ENCODE data around the gene NSMF. TPM values are rescaled to one million over a fixed set of nuclear protein-coding genes. Genes with fewer than 3 reads are reported as not detected.

Gene NSMF
- total and polyA plus RNA-seq, 4 donors: 13.8 to 39.8 (median 30.1) TPM

DNA sequence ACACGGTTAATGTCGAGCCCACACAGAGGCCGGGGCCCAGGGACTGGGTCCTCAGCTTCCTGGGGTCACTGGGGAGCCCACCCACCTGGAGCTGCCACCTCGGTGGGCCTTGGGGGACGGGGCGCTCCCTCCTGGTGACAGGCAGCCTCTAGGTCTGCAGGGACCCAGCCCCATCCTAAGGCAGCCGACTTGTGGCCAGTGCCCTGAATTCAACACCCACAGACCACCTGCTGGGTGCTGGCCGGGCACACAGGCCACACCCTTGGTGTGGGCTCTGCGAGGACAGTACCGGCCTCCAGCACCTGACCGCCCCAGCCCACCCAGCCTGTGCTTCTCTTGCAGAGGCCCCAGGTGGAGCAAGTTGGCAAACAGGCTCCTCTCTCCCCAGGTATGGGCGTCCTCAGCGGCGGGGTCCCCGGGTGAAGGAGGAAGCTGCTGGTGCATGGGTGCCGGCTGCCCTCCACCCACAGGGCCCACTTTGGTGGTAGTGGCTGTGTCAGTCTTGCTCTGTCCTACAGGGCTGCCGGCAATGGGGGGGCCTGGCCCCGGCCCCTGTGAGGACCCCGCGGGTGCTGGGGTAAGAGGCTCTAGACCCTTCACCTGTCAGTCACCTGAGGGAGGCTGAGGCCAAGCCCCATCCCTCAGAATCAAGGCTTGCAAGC lies 26.3 kb downstream of the NSMF start:
- Histone ChIP-seq H3K27ac (ENCODE audit: low read depth in 1 of 2, low read length in 1 of 2) (no peak overlapping the region), H3K4me3 (no peak overlapping the region), H3K9ac (ENCODE audit: insufficient read depth in 1 of 2, low read length in 2 of 2) (no peak overlapping the region), H3K27me3 (ENCODE audit: control insufficient read depth in 3 of 3, insufficient read depth in 3 of 3, low read length in 2 of 3) (no peaks in the 10 kb centered on the region), H3K9me3 (ENCODE audit: control insufficient read depth in 4 of 4, insufficient read depth in 3 of 4, low read length in 3 of 4) (no peaks in the 10 kb centered on the region), H3K36me3 (ENCODE audit: control insufficient read depth in 4 of 4, insufficient read depth in 4 of 4, low read length in 4 of 4) (no peaks in the 10 kb centered on the region), H3K4me1 (ENCODE audit: control insufficient read depth in 5 of 5, insufficient read depth in 5 of 5, low read length in 5 of 5) (peaks cover 0 to 8% (median 0%) of the 10 kb centered on the region in 5 donors)
- DNase-seq (no peak), ATAC-seq (ENCODE audit: insufficient read depth, low FRiP score) (no peak)
- TF ChIP-seq, protein P1, sequence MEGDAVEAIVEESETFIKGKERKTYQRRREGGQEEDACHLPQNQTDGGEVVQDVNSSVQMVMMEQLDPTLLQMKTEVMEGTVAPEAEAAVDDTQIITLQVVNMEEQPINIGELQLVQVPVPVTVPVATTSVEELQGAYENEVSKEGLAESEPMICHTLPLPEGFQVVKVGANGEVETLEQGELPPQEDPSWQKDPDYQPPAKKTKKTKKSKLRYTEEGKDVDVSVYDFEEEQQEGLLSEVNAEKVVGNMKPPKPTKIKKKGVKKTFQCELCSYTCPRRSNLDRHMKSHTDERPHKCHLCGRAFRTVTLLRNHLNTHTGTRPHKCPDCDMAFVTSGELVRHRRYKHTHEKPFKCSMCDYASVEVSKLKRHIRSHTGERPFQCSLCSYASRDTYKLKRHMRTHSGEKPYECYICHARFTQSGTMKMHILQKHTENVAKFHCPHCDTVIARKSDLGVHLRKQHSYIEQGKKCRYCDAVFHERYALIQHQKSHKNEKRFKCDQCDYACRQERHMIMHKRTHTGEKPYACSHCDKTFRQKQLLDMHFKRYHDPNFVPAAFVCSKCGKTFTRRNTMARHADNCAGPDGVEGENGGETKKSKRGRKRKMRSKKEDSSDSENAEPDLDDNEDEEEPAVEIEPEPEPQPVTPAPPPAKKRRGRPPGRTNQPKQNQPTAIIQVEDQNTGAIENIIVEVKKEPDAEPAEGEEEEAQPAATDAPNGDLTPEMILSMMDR (IDR thresholded peaks at IDR 0.05; ENCODE audit: control extremely low read depth, extremely low read depth): no peak
- 91 to 94% methylated on average over 18 to 20 of the region's 20 CpGs for WGBS, 2 donors

DNA sequence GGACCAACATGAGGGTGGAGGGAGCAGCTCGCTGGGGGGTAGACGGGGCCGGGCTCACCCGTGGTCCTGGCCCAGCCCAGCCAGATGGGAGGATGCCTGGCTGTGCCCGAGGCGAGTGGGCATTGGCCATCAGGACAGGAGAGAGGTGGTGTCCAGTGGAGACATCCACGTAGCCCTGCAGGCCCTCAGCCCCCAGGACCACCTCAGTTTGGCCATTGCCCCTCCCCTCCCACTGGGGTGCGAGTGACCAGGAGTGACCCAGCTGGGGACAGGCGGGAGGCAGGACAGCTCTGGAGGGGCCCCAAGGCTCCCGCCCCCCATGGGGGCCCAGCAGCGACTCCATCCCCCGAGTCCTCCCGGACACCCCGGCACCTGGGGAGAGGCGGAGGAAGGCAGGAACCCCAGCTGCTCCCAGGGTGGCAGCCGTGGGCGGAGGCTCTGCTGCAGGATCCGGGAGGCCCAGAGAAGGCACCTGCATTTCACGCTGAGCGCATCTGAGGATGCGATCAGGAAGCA lies 27.7 kb downstream of the NSMF start:
- H3K27me3 ChIP-seq (ENCODE audit: control insufficient read depth in 3 of 3, insufficient read depth in 3 of 3, low read length in 2 of 3): no peaks in the 10 kb centered on the region
- ATAC-seq (ENCODE audit: insufficient read depth, low FRiP score): no peak
- no peak overlapping the region for H3K4me3 ChIP-seq
- no peak overlapping the region for H3K9ac ChIP-seq (ENCODE audit: insufficient read depth in 1 of 2, low read length in 2 of 2)
- H3K9me3 ChIP-seq (ENCODE audit: control insufficient read depth in 4 of 4, insufficient read depth in 3 of 4, low read length in 3 of 4): no peaks in the 10 kb centered on the region
- no peak for DNase-seq
- H3K36me3 ChIP-seq (ENCODE audit: control insufficient read depth in 4 of 4, insufficient read depth in 4 of 4, low read length in 4 of 4): no peaks in the 10 kb centered on the region
- WGBS, 2 donors: 91 to 92% methylated on average over 19 to 21 of the region's 21 CpGs
- no peak overlapping the region for H3K27ac ChIP-seq (ENCODE audit: low read depth in 1 of 2, low read length in 1 of 2)
- peaks cover 0 to 8% (median 0%) of the 10 kb centered on the region in 5 donors for H3K4me1 ChIP-seq (ENCODE audit: control insufficient read depth in 5 of 5, insufficient read depth in 5 of 5, low read length in 5 of 5)
- TF ChIP-seq, protein P1 (IDR thresholded peaks at IDR 0.05; ENCODE audit: control extremely low read depth, extremely low read depth): no peak

DNA sequence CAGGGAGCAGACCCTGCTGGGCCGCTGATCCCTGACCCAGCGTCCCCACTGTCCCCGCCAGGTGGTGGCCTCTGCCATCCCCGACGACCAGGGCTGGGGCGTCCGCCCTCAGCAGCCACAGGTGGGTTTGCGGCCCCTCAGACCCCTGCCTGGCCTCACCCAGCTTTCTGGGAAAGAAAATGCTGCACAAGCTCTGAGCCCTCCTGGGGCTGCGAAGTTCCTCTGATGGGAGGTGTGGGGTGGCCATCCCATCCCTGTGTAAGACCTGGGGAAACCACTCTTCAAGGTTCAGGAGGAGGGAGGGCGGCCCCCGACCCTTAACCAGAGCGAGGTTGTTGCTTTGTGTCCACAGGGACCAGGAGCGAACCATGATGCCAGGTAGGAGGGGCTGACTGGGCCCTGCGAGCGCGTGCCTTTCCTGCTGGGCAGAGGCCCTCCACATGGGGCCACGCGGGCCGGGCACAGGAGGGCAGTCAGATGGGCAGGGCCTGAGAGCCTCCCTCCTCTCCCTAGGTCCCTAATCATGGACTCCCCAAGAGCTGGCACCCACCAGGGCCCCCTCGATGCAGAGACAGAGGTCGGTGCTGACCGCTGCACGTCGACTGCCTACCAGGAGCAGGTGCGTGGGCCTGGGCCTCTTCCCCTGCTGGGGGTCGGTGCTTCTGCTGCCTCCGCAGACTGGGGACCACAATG lies 28.3 kb downstream of the NSMF start:
- Histone ChIP-seq H3K4me3 (no peak overlapping the region), H3K27ac (ENCODE audit: low read depth in 1 of 2, low read length in 1 of 2) (no peak overlapping the region), H3K4me1 (ENCODE audit: control insufficient read depth in 5 of 5, insufficient read depth in 5 of 5, low read length in 5 of 5) (peaks cover 0 to 4% (median 0%) of the 10 kb centered on the region in 5 donors), H3K9ac (ENCODE audit: insufficient read depth in 1 of 2, low read length in 2 of 2) (no peak overlapping the region), H3K9me3 (ENCODE audit: control insufficient read depth in 4 of 4, insufficient read depth in 3 of 4, low read length in 3 of 4) (no peaks in the 10 kb centered on the region), H3K27me3 (ENCODE audit: control insufficient read depth in 3 of 3, insufficient read depth in 3 of 3, low read length in 2 of 3) (no peaks in the 10 kb centered on the region), H3K36me3 (ENCODE audit: control insufficient read depth in 4 of 4, insufficient read depth in 4 of 4, low read length in 4 of 4) (no peaks in the 10 kb centered on the region)
- no peak for ATAC-seq (ENCODE audit: insufficient read depth, low FRiP score)
- WGBS, 2 donors: 89 to 93% methylated on average over 21 to 27 of the region's 27 CpGs
- DNase-seq: no peak
- TF ChIP-seq, protein P1 (IDR thresholded peaks at IDR 0.05; ENCODE audit: control extremely low read depth, extremely low read depth): no peak

Measured in lung (tissue), 12 donors.